IPS-18a (cell line): ENCODE results near the gene DERA.

Source experiments
- H3K27ac ChIP-seq: one replicate; pipeline ENCODE4 v1.5.1; 2013; ENCODE audit warnings: low read length
- H3K27me3 ChIP-seq: one replicate; pipeline ENCODE4 v1.6.1; 2013; ENCODE audit warnings: mild to moderate bottlenecking, low read length; ENCODE audit not compliant: control insufficient read depth, insufficient read depth
- H3K36me3 ChIP-seq: one replicate; pipeline ENCODE4 v1.6.1; 2013; ENCODE audit warnings: low read depth, low read length; ENCODE audit not compliant: control insufficient read depth
- H3K4me1 ChIP-seq: one replicate; pipeline ENCODE4 v1.6.1; 2013; ENCODE audit warnings: low read depth, low read length; ENCODE audit not compliant: control insufficient read depth
- H3K4me3 ChIP-seq: one replicate; pipeline ENCODE4 v1.5.1; 2013; ENCODE audit warnings: low read length
- H3K9ac ChIP-seq: one replicate; pipeline ENCODE4 v1.6.1; 2013; ENCODE audit warnings: mild to moderate bottlenecking, low read length, moderate library complexity
- H3K9me3 ChIP-seq: one replicate; pipeline ENCODE4 v1.6.1; 2013; ENCODE audit warnings: low read depth, low read length; ENCODE audit not compliant: control insufficient read depth

DERA gene

DNA sequence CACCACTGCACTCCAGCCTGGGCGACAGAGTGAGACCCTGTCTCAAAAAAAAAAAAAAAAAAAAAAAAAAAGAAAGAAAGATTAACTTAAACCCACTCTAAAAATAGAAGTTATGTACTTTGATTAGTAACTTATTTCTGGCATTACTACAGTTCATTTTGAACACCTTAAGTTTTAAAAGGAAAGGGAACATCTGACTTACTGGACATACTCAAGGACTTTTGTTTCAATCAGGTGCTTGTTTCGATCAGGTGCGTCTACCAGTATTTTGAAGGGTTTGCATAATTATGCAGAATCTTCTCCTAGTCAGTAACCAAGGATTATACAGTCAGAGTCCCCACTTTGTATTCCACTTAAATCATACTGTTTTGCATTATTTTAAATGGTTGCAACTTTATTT lies 105.6 kb downstream of the DERA start:
- H3K4me1 ChIP-seq = no peaks in the 10 kb centered on the region
- H3K9me3 ChIP-seq = peaks cover 20% of the 10 kb centered on the region
- H3K27ac ChIP-seq = no peak overlapping the region
- H3K4me3 ChIP-seq = no peak overlapping the region
- no peaks in the 10 kb centered on the region for H3K27me3 ChIP-seq
- no peaks in the 10 kb centered on the region for H3K36me3 ChIP-seq
- no peak overlapping the region for H3K9ac ChIP-seq

DNA sequence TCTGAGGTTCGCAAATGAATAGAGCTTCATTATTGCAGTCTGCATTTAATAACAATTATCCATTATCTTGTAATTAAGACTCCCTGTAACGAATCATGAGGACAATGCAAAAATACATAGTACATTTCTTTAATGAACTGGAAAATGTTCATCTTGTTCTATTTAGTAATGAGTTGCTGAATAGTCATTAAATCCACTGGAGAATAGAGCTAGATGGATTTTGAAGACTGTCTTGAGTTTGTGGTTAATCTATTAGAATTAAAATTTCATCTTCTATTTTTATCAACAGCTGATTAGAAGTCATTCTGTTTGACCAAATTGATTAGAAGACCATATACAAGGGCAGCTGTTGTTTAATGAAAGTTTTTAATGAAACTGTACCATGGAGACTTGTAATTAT lies 107.2 kb downstream of the DERA start:
- no peak overlapping the region for H3K4me3 ChIP-seq
- peaks cover 16% of the 10 kb centered on the region for H3K9me3 ChIP-seq
- no peaks in the 10 kb centered on the region for H3K36me3 ChIP-seq
- H3K4me1 ChIP-seq = no peaks in the 10 kb centered on the region
- H3K9ac ChIP-seq = no peak overlapping the region
- H3K27me3 ChIP-seq = no peaks in the 10 kb centered on the region
- no peak overlapping the region for H3K27ac ChIP-seq

DNA sequence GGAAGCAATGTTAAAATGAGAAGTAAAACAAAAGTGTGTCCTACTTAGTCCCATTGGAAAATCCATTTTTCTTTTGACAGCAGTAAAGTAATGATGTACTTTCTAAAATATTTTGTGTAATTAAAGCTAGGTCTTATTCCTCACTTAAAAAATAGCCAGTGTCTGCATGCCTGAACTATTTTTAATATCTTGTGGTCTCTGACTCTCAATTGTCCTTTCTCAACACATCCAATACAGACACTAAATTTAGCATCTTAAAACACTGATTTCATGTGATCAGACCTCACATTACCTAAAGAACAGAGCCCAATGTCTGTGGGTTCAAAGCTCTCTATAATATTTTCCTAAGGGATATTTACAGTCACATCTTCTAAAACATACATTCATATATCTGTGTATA lies 108.0 kb downstream of the DERA start:
- H3K4me3 ChIP-seq = no peak overlapping the region
- peaks cover 8% of the 10 kb centered on the region for H3K9me3 ChIP-seq

DNA sequence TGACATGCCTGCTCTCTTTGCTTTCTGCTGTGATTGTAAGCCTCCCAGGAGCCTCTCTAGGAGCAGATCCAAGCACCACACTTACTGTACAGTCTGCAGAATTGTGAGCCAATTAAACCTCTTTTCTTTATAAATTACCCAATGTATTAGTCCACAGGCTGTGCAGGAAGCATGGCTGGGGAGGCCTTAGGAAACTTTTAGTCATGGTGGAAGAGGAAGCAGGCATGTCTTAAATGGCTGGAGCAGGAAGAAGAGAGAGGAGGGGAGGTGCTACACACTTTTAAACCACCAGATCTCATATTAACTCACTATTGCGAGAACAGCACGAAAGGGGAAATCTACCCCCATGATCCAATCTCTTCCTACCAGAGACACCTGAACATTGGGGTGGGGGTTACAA lies 108.9 kb downstream of the DERA start:
- no peaks in the 10 kb centered on the region for H3K4me1 ChIP-seq
- H3K9ac ChIP-seq = no peak overlapping the region
- H3K9me3 ChIP-seq = peaks cover 4% of the 10 kb centered on the region
- no peak overlapping the region for H3K4me3 ChIP-seq
- no peaks in the 10 kb centered on the region for H3K27me3 ChIP-seq
- H3K27ac ChIP-seq = no peak overlapping the region
- H3K36me3 ChIP-seq = no peaks in the 10 kb centered on the region

More for the DNA sequence above, 108.0 kb downstream of the DERA start:
- H3K27me3 ChIP-seq = no peaks in the 10 kb centered on the region
- no peak overlapping the region for H3K27ac ChIP-seq
- no peak overlapping the region for H3K9ac ChIP-seq
- no peaks in the 10 kb centered on the region for H3K36me3 ChIP-seq
- H3K4me1 ChIP-seq = no peaks in the 10 kb centered on the region

DNA sequence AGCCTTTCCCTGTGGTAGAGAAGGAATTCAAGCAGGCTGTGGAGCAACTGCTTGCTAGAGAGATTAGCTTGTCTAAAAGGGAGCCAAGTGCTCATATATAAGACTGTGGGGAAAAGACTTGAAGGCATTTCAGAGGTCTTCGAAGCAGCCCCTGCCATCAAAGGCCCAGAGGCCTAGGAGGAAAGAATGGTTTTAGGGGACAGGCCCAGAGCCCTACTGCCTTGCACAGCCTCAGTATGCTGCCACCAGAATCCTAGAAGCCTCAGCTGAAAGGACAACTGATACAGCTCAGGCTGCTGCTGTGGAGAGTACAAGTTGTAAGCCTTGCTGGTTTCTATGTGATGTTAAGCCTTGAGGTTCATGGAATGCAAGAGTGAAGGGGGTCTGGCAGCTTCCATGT lies 109.9 kb downstream of the DERA start:
- Histone ChIP-seq H3K27me3 (no peaks in the 10 kb centered on the region), H3K4me3 (no peak overlapping the region), H3K9me3 (peaks cover 2% of the 10 kb centered on the region), H3K27ac (no peak overlapping the region), H3K9ac (no peak overlapping the region), H3K36me3 (no peaks in the 10 kb centered on the region), H3K4me1 (no peaks in the 10 kb centered on the region)

DNA sequence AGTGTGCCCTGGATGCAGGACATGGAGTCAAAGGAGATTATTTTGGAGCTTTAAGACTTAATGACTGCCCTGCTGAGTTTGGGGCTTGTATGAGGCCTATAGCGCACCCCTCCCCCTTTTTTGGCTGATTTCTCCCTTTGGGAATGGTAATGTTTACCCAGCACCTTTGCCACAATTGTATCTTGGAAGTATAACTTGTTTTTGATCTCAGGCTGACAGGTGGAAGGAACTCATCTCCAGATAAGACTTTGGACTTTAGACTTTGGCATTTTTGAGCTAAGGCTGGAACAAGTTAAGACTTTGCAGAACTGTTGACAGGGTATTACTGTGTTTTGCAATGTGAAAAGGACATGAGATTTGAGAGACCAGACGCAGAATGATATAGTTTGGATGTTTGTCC lies 110.5 kb downstream of the DERA start:
- Histone ChIP-seq H3K27ac (no peak overlapping the region), H3K27me3 (no peaks in the 10 kb centered on the region), H3K4me3 (no peak overlapping the region), H3K9me3 (no peaks in the 10 kb centered on the region), H3K9ac (no peak overlapping the region), H3K36me3 (no peaks in the 10 kb centered on the region), H3K4me1 (no peaks in the 10 kb centered on the region)

DNA sequence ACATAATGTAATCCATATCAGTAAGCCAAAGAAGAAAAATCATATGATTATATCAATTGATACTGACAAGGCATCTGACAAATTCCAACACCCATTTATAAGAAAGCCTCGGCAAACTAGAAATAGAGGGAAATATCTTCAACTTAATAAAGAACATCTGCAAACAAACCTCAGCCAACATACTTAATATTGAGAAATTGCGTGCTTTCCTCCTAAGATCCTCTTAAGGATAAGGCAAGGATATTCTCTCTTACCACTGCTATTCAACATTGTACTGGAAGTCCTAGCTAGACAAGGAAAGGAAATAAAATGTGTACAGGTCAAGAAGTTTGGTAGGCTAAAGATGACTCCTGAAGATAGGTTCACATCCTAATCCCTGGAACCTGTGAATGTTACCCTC lies 115.9 kb downstream of the DERA start:
- no peaks in the 10 kb centered on the region for H3K9me3 ChIP-seq
- peaks cover 8% of the 10 kb centered on the region for H3K4me1 ChIP-seq
- no peak overlapping the region for H3K27ac ChIP-seq
- H3K9ac ChIP-seq = no peak overlapping the region
- H3K4me3 ChIP-seq = no peak overlapping the region
- H3K36me3 ChIP-seq = no peaks in the 10 kb centered on the region
- H3K27me3 ChIP-seq = no peaks in the 10 kb centered on the region

DNA sequence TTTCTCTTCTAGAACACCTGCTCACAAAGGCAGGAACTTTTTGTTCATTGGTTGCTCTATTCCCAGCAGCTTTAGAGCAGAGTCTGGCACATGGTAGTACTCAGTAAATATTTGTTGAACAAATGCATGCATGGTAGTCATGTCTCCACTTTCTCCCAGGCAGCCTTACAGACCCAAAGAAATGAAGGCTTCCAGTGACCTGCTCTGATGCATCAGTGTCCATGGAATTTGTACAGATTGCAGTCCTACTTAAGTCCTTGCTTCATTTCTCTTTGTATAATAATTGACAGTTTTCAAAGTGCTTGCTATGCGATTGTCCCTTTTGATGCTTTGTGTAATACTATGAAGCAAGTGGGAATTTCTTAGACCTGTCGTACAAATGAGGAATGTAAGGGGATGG lies 119.6 kb downstream of the DERA start:
- no peaks in the 10 kb centered on the region for H3K36me3 ChIP-seq
- H3K4me3 ChIP-seq = no peak overlapping the region
- peaks cover 8% of the 10 kb centered on the region for H3K4me1 ChIP-seq
- H3K27me3 ChIP-seq = no peaks in the 10 kb centered on the region
- H3K9ac ChIP-seq = no peak overlapping the region
- no peaks in the 10 kb centered on the region for H3K9me3 ChIP-seq
- no peak overlapping the region for H3K27ac ChIP-seq

DNA sequence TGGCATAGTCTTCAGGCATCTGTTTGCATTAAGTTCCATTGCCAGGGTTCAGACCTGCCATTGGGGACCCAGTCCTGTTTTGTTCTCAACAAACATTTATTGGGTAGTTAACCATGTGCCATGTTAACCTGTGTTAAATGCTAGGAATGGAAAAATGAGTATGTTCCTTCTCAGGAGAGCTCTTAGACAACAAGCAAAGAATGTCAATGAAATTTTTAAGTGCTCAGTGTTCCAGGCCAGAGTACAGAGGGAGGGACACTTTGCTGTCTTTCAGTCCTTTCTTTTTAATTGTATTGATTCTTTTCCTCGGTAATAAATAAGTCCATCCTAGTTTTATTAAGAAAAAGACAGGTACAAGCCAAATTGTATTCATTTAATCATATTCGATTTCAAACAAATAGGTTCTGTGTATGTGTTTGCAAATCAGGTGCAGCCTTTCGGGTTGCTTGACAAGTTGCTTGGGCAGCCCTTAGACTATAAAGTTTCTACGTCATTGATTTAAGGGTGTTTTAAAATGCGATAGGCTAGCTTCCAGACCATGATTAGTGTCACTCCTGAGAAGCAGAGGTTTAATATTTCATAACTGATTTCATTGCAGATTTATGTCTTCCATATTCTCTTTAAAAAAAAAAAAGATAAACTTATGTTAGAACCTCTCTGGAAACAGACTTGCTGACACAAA lies 123.1 kb downstream of the DERA start:
- Histone ChIP-seq H3K27ac (no peak overlapping the region), H3K4me1 (peaks cover 8% of the 10 kb centered on the region), H3K4me3 (no peak overlapping the region), H3K36me3 (no peaks in the 10 kb centered on the region), H3K9ac (no peak overlapping the region), H3K9me3 (no peaks in the 10 kb centered on the region), H3K27me3 (no peaks in the 10 kb centered on the region)

DNA sequence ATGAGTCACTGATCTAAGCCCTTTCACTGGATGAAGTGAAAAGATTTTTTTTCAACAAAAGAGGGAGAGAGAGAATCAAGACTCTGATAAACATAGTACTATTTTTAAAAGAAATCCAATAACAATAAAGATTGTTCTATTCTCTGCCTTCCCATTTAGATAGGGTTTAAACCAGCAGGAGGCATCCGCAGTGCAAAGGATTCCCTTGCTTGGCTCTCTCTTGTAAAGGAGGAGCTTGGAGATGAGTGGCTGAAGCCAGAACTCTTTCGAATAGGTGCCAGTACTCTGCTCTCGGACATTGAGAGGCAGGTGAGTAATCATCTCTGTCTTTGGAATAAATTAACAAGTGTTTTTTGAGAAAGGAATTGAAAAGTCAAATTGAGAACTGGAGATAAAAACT lies 124.9 kb downstream of the DERA start:
- Histone ChIP-seq H3K4me1 (peaks cover 5% of the 10 kb centered on the region), H3K27ac (no peak overlapping the region), H3K27me3 (no peaks in the 10 kb centered on the region), H3K9me3 (no peaks in the 10 kb centered on the region), H3K36me3 (no peaks in the 10 kb centered on the region), H3K9ac (no peak overlapping the region), H3K4me3 (no peak overlapping the region)

DNA sequence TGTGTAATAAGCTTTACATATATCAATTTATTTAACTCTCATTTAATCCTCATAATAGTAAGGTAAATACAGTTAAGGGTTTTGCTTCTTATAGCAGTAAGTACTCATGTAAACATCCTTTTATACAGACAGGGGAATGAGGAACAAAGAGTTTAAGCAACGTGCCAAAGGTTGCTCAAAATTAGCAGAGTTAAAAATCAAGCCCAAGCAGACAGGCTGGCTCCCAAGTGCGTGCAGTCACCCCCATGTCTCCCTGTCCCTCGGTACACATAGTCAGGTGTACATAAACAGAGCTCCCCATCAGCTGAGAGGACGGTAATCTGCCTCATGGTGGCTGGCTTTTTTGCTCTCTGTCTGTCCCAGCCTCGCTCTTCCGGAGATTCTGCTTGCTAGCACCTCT lies 126.4 kb downstream of the DERA start:
- Histone ChIP-seq H3K27ac (no peak overlapping the region), H3K27me3 (no peaks in the 10 kb centered on the region), H3K36me3 (no peaks in the 10 kb centered on the region), H3K9me3 (no peaks in the 10 kb centered on the region), H3K4me3 (no peak overlapping the region), H3K4me1 (no peaks in the 10 kb centered on the region), H3K9ac (no peak overlapping the region)

DNA sequence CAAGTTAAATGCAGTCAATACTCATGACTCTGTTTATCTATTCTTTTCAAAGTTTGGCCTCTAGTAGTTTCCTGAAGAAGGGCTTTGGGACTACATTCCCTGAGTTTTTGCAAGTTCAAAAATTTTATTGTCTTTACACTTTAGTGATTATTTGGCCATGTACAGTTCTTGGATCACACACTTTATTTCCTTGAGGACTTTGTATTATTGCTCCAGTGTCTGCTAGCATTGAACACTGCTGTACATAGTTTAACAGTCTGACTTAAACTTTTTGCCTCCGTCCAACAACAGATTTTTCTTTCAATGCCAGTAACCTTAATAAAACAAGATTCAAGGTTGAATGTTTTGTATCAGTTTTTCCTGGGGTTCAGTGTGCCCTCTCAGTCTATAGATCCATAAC lies 132.3 kb downstream of the DERA start:
- Histone ChIP-seq H3K27ac (no peak overlapping the region), H3K27me3 (no peaks in the 10 kb centered on the region), H3K4me3 (no peak overlapping the region), H3K9ac (no peak overlapping the region), H3K4me1 (no peaks in the 10 kb centered on the region), H3K9me3 (peaks cover 5% of the 10 kb centered on the region), H3K36me3 (no peaks in the 10 kb centered on the region)
